ENCODE measurements around the gene AOPEP.

- no peak for TF ChIP-seq POLR2A (IDR thresholded peaks at IDR 0.05)
- TF ChIP-seq POLR2AphosphoS5 (IDR thresholded peaks at IDR 0.05) = no peak
- TF ChIP-seq, protein P1, sequence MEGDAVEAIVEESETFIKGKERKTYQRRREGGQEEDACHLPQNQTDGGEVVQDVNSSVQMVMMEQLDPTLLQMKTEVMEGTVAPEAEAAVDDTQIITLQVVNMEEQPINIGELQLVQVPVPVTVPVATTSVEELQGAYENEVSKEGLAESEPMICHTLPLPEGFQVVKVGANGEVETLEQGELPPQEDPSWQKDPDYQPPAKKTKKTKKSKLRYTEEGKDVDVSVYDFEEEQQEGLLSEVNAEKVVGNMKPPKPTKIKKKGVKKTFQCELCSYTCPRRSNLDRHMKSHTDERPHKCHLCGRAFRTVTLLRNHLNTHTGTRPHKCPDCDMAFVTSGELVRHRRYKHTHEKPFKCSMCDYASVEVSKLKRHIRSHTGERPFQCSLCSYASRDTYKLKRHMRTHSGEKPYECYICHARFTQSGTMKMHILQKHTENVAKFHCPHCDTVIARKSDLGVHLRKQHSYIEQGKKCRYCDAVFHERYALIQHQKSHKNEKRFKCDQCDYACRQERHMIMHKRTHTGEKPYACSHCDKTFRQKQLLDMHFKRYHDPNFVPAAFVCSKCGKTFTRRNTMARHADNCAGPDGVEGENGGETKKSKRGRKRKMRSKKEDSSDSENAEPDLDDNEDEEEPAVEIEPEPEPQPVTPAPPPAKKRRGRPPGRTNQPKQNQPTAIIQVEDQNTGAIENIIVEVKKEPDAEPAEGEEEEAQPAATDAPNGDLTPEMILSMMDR (IDR thresholded peaks at IDR 0.05 in 8 of 11, conservative IDR thresholded peaks at IDR 0.05 in 3 of 11) = no peak
Measured at GRCh38 chr9:94909965-94910730, 183.6 kb downstream of the AOPEP start.

Measured in spleen (tissue), 7 donors.